H1 (cell line): ENCODE results near the gene VRK2. TPM values are rescaled to one million over a fixed set of nuclear protein-coding genes. Genes with fewer than 3 reads are reported as not detected.

Experiments
- CTCF ChIA-PET: fragments of 300-600 bp; sonication (Branson Sonifier 250); formaldehyde crosslinking; loops from one replicate; lab custom pipeline; 2021; ENCODE audit not compliant: partially characterized antibody; lab: Charles Lee
- POLR2A ChIA-PET: fragments of 300-600 bp; sonication (Branson Sonifier 250); formaldehyde crosslinking; loops from one replicate; lab custom pipeline; 2021; ENCODE audit warnings: inconsistent platforms; ENCODE audit not compliant: partially characterized antibody; lab: Charles Lee
- DNase-seq, 2 experiments: peaks; one replicate each; pipeline versions ENCODE4 v3.0.0 to v3.0.0-alpha.2; 2010 to 2022; ENCODE audit warnings: low spot score in 2 of 2, low read depth in 1 of 2, mixed read lengths in 1 of 2
- FAIRE-seq: peaks from 2 replicates; lab custom pipeline; 2011; peaks lifted over from hg19 to GRCh38; lab: Jason Lieb, UNC
- H2AFZ ChIP-seq: 2 replicates; pipeline ENCODE4 v1.8.1; 2012; ENCODE audit warnings: low read length, inconsistent platforms
- H2AK5ac ChIP-seq: 2 replicates; pipeline ENCODE4 v1.6.1; 2013; ENCODE audit warnings: low read depth, low read length
- H2BK120ac ChIP-seq: replicated peaks from 2 replicates; pipeline ENCODE3; 2013; ENCODE audit warnings: low read depth, low read length, inconsistent platforms
- H2BK12ac ChIP-seq: 2 replicates; pipeline ENCODE4 v1.6.1; 2013; ENCODE audit warnings: low read depth, low read length
- H2BK15ac ChIP-seq: 2 replicates; pipeline ENCODE4 v1.6.1; 2013; ENCODE audit warnings: low read length
- H2BK20ac ChIP-seq: 2 replicates; pipeline ENCODE4 v1.6.1; 2013; ENCODE audit warnings: low read length
- H2BK5ac ChIP-seq: 2 replicates; pipeline ENCODE4 v1.6.1; 2013; ENCODE audit warnings: low read depth, low read length
- H3K14ac ChIP-seq: 2 replicates; pipeline ENCODE4 v1.6.1; 2013; ENCODE audit warnings: inconsistent platforms; ENCODE audit not compliant: insufficient read length
- H3K18ac ChIP-seq: 2 replicates; pipeline ENCODE4 v1.6.1; 2013; ENCODE audit warnings: low read length; ENCODE audit errors: extremely low read depth
- H3K23ac ChIP-seq: 2 replicates; pipeline ENCODE4 v1.6.1; 2013; ENCODE audit warnings: inconsistent platforms; ENCODE audit not compliant: insufficient read length
- H3K23me2 ChIP-seq: 2 replicates; pipeline ENCODE4 v1.6.1; 2013; ENCODE audit warnings: low read depth, low read length
- H3K27ac ChIP-seq: 2 replicates; pipeline ENCODE4 v1.6.1; 2011; ENCODE audit warnings: low read depth, low read length, inconsistent platforms
- H3K27me3 ChIP-seq, 4 experiments: replicated peaks in 1 of 4; 1 replicate in 1 of 4; 2 replicates in 3 of 4; pipeline versions ENCODE4 v1.6.1 to v1.8.1; 2011 to 2013; ENCODE audit warnings: low read length in 3 of 4, mild to moderate bottlenecking in 3 of 4, inconsistent platforms in 2 of 4, mixed read lengths in 2 of 4, moderate library complexity in 1 of 4; ENCODE audit not compliant: control insufficient read depth in 3 of 4, insufficient read depth in 3 of 4; ENCODE audit errors: extremely low read depth in 1 of 4
- H3K36me3 ChIP-seq, 4 experiments: 2 replicates each; pipeline versions ENCODE4 v1.6.1 to v1.8.1; 2011 to 2013; ENCODE audit warnings: mild to moderate bottlenecking in 4 of 4, low read length in 3 of 4, moderate library complexity in 2 of 4, control low read depth in 1 of 4, inconsistent platforms in 1 of 4; ENCODE audit not compliant: insufficient read depth in 4 of 4, control insufficient read depth in 2 of 4
- H3K4ac ChIP-seq: replicated peaks from 2 replicates; pipeline ENCODE3; 2013; ENCODE audit warnings: low read length, low read depth, mixed read lengths, inconsistent platforms; ENCODE audit not compliant: insufficient read length
- H3K4me1 ChIP-seq, 4 experiments: replicated peaks in 1 of 4; 1 replicate in 1 of 4; 2 replicates in 3 of 4; pipeline versions ENCODE4 v1.6.1 to v1.8.1; 2011 to 2013; ENCODE audit warnings: low read length in 3 of 4, inconsistent platforms in 2 of 4, mixed read lengths in 1 of 4; ENCODE audit not compliant: insufficient read depth in 4 of 4, control insufficient read depth in 3 of 4
- H3K4me2 ChIP-seq, 2 experiments: 2 replicates each; pipeline versions ENCODE4 v1.6.1 to v1.8.1; 2011 to 2013; ENCODE audit warnings: low read depth in 2 of 2, low read length in 2 of 2, control low read depth in 1 of 2, inconsistent platforms in 1 of 2, mild to moderate bottlenecking in 1 of 2; ENCODE audit not compliant: insufficient read depth in 1 of 2
- H3K4me3 ChIP-seq, 4 experiments: fragments of 200-600, 300-600 bp in 1 of 4; sonication (generic), shearing (Covaris generic), sonication (Bioruptor Twin) in 1 of 4; 2 replicates each; pipeline versions ENCODE4 v1.5.1 to v1.8.1; 2011 to 2016; ENCODE audit warnings: low read length in 4 of 4, low read depth in 3 of 4, control low read depth in 2 of 4, inconsistent platforms in 2 of 4, mild to moderate bottlenecking in 2 of 4, mixed read lengths in 1 of 4, moderate library complexity in 1 of 4; ENCODE audit not compliant: insufficient read depth in 2 of 4; ENCODE audit errors: extremely low read depth in 1 of 4
- H3K56ac ChIP-seq: replicated peaks from 2 replicates; pipeline ENCODE3; 2013; ENCODE audit warnings: low read depth, mild to moderate bottlenecking, mixed read lengths, low read length, inconsistent platforms; ENCODE audit not compliant: insufficient read length
- H3K79me1 ChIP-seq: 2 replicates; pipeline ENCODE4 v1.6.1; 2013; ENCODE audit warnings: low read depth, low read length, control low read depth
- H3K79me2 ChIP-seq, 2 experiments: 2 replicates each; pipeline versions ENCODE4 v1.6.1 to v1.8.1; 2012 to 2013; ENCODE audit warnings: low read length in 2 of 2, mild to moderate bottlenecking in 2 of 2, inconsistent platforms in 1 of 2; ENCODE audit not compliant: insufficient read depth in 2 of 2, control insufficient read depth in 1 of 2
- H3K9ac ChIP-seq, 4 experiments: replicated peaks in 1 of 4; 1 replicate in 1 of 4; 2 replicates in 3 of 4; pipeline versions ENCODE4 v1.6.1 to v1.8.1; 2011 to 2013; ENCODE audit warnings: low read depth in 3 of 4, low read length in 3 of 4, control low read depth in 2 of 4, mild to moderate bottlenecking in 2 of 4, moderate library complexity in 2 of 4, inconsistent platforms in 1 of 4; ENCODE audit errors: extremely low read depth in 1 of 4
- H3K9me3 ChIP-seq, 2 experiments: 2 replicates each; pipeline versions ENCODE4 v1.6.1 to v1.8.1; 2012 to 2013; ENCODE audit warnings: mild to moderate bottlenecking in 2 of 2, moderate library complexity in 2 of 2, control low read depth in 1 of 2, inconsistent platforms in 1 of 2, low read depth in 1 of 2, low read length in 1 of 2, mixed read lengths in 1 of 2; ENCODE audit not compliant: insufficient read depth in 2 of 2
- H4K20me1 ChIP-seq, 2 experiments: replicated peaks in 1 of 2; 2 replicates each; pipeline versions ENCODE3 to v1.8.1; 2011 to 2013; ENCODE audit warnings: inconsistent platforms in 2 of 2, low read length in 2 of 2, mild to moderate bottlenecking in 1 of 2; ENCODE audit not compliant: insufficient read depth in 2 of 2, control insufficient read depth in 1 of 2
- H4K5ac ChIP-seq: 2 replicates; pipeline ENCODE4 v1.6.1; 2013; ENCODE audit warnings: low read length, low read depth, mixed read lengths, inconsistent platforms; ENCODE audit not compliant: insufficient read length
- H4K8ac ChIP-seq: 2 replicates; pipeline ENCODE4 v1.8.0; 2013; ENCODE audit warnings: mild to moderate bottlenecking, moderate library complexity, low read length, inconsistent platforms; ENCODE audit not compliant: insufficient read depth; ENCODE audit errors: extremely low read depth
- H4K91ac ChIP-seq: replicated peaks from 2 replicates; pipeline ENCODE3; 2013; ENCODE audit warnings: low read length, mixed read lengths, inconsistent platforms; ENCODE audit not compliant: insufficient read length
- WGBS, 2 experiments: shearing (Covaris generic) in 1 of 2; methylation state at CpG; one replicate each; pipeline versions ENCODE4 v1.1.6 to v1.1.7; 2013 to 2015; ENCODE audit warnings: low lambda C conversion rate in 2 of 2, mixed read lengths in 2 of 2, inconsistent platforms in 1 of 2, low coverage in 1 of 2, missing lambda C conversion rate in 1 of 2; ENCODE audit not compliant: insufficient replicate concordance in 2 of 2, insufficient coverage in 1 of 2, insufficient read length in 1 of 2; ENCODE audit errors: extremely low coverage in 1 of 2, missing lambda C conversion rate in 1 of 2; 5-methylcytosine and 5-hydroxymethylcytosine counted together
- polyA plus RNA-seq, 7 experiments: library from polyadenylated mRNA; depleted of rRNA in 3 of 7; stranded (reverse) in 5 of 7; unstranded in 2 of 7; fragments of >200 nt in 5 of 7; fragments of 200-250 nt in 2 of 7; gene quantifications; 1 replicate in 5 of 7; 2 replicates in 1 of 7; 4 replicates in 1 of 7; pipeline versions ENCODE4 v1.2.1 to v1.2.3, GENCODE V29; 2011 to 2013; ENCODE audit warnings: missing spikeins in 2 of 7, mixed read lengths in 2 of 7
- total RNA-seq: library from RNA; stranded (reverse); fragmentation: NEBNext Ultra II Directional; extraction: Animal tissue kit (Norgen Biotek cat#: 25700); gene quantifications from 2 replicates; pipeline ENCODE4 v1.2.1, GENCODE V29; 2021

VRK2 gene
- total and polyA plus RNA-seq, 2 of the 8 experiments (the other 6 are each of a cell fraction or from before 2014, with no cell fraction given): 7.6 to 27.8 TPM

DNA sequence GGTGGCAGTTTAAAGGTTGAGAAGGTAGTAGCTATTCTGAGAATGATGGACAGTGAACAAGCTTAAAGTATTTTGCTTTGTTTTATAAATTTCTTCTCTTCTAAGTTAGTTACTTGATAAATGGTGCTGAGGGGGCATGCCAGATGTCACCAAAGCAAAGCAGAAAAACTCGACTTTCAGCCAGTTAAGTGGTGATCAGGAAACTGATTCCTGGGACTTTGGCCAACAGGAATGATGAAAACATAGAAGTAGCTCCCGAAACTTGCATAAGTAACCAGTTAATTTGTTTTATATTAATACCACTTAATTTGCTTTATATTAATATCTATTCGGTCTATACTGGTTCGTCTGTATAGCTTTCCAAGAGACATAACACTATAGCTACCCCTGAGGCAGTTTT is 111.9 kb downstream of the VRK2 start:
- H3K56ac ChIP-seq: no peak overlapping the region
- H3K23me2 ChIP-seq: no peaks in the 10 kb centered on the region
- H3K18ac ChIP-seq: no peak overlapping the region
- 90% methylated on average over 4 of the region's 4 CpGs; no CpG with 5 or more reads in 1 of the 2 experiments for WGBS, 2 experiments
- H3K4ac ChIP-seq: no peak overlapping the region
- no peaks in the 10 kb centered on the region for H3K4me1 ChIP-seq
- no peaks in the 10 kb centered on the region; the same call in 1 of the 2 replicates for H3K79me1 ChIP-seq
- no peak overlapping the region for H2BK5ac ChIP-seq
- H4K91ac ChIP-seq: no peak overlapping the region
- H3K36me3 ChIP-seq: peaks cover 2 to 49% (median 21%) of the 10 kb centered on the region in 4 experiments; a peak in 7 of 8 replicates
- H3K23ac ChIP-seq: no peak overlapping the region
- CTCF ChIA-PET: interaction anchor here (0.6 to 2.0 kb wide), 4 partner anchors 12 to 438 kb away, joined by 3 to 5 read pairs (median 4); no protein-coding TSS in a partner anchor
- no peak overlapping the region for H3K4me3 ChIP-seq
- FAIRE-seq (no peak), DNase-seq (no peak)
- no peak overlapping the region for H2BK12ac ChIP-seq
- no peaks in the 10 kb centered on the region for H3K9me3 ChIP-seq
- H4K5ac ChIP-seq: no peak overlapping the region
- H2AFZ ChIP-seq: no peak overlapping the region
- H3K79me2 ChIP-seq: no peaks in the 10 kb centered on the region
- H2BK120ac ChIP-seq: no peak overlapping the region
- no peaks in the 10 kb centered on the region for H3K27me3 ChIP-seq
- H4K20me1 ChIP-seq: peaks cover 0 to 3% of the 10 kb centered on the region in 2 experiments
- H4K8ac ChIP-seq: no peak overlapping the region
- H3K27ac ChIP-seq: no peak overlapping the region
- no peak overlapping the region for H3K9ac ChIP-seq
- no peak overlapping the region for H2BK20ac ChIP-seq
- no peak overlapping the region for H3K14ac ChIP-seq
- POLR2A ChIA-PET: no interaction called here
- H3K4me2 ChIP-seq: no peak overlapping the region
- no peak overlapping the region for H2AK5ac ChIP-seq
- no peak overlapping the region for H2BK15ac ChIP-seq
